Endothelial cell (in vitro differentiated cells): Measurements from ENCODE around the gene SYNDIG1L. TPM values are rescaled to one million over a fixed set of nuclear protein-coding genes. Genes with fewer than 3 reads are reported as not detected.
"Not testable (repeated sequence)": the region's sequence is repeated elsewhere in the genome, so short reads cannot be mapped to it uniquely, and the experiment has no call there.

Experiments used
- DNase-seq: peaks from one replicate; pipeline ENCODE4 v3.0.0; 2021; ENCODE audit warnings: low spot score
- H3K27ac Mint-ChIP-seq: one replicate; pipeline ENCODE4 v1.8.0; 2021; ENCODE audit warnings: mixed read lengths, inconsistent platforms; ENCODE audit not compliant: unreplicated experiment
- H3K27me3 Mint-ChIP-seq: one replicate; pipeline ENCODE4 v1.8.0; 2021; ENCODE audit warnings: mild to moderate bottlenecking, moderate library complexity, mixed read lengths, inconsistent platforms; ENCODE audit not compliant: unreplicated experiment
- H3K36me3 Mint-ChIP-seq: one replicate; pipeline ENCODE4 v1.8.0; 2021; ENCODE audit warnings: mild to moderate bottlenecking, low read depth, mixed read lengths, inconsistent platforms; ENCODE audit not compliant: unreplicated experiment
- H3K4me1 Mint-ChIP-seq: one replicate; pipeline ENCODE4 v1.8.0; 2021; ENCODE audit warnings: mild to moderate bottlenecking, mixed read lengths, inconsistent platforms; ENCODE audit not compliant: unreplicated experiment
- H3K4me3 Mint-ChIP-seq: one replicate; pipeline ENCODE4 v1.8.0; 2021; ENCODE audit warnings: mild to moderate bottlenecking, mixed read lengths, inconsistent platforms; ENCODE audit not compliant: unreplicated experiment
- H3K9me3 Mint-ChIP-seq: one replicate; pipeline ENCODE4 v1.8.0; 2021; ENCODE audit warnings: mixed read lengths, inconsistent platforms; ENCODE audit not compliant: unreplicated experiment
- total RNA-seq: library from RNA; stranded (reverse); fragmentation: NEBNext Ultra II Directional; extraction: Animal tissue kit (Norgen Biotek cat#: 25700); gene quantifications from one replicate; pipeline ENCODE4 v1.2.1, GENCODE V29; 2021; ENCODE audit not compliant: unreplicated experiment
- TF ChIP-seq, protein P1 (sequence below): fragments of 200-600 bp; sonication (generic); IDR thresholded peaks from one replicate; pipeline ENCODE4 v1.5.0; 2021; ENCODE audit warnings: antibody characterized with exemption; ENCODE audit not compliant: unreplicated experiment

SYNDIG1L gene
- total RNA-seq, 1 donor from 2014 or later = 1.1 TPM

DNA sequence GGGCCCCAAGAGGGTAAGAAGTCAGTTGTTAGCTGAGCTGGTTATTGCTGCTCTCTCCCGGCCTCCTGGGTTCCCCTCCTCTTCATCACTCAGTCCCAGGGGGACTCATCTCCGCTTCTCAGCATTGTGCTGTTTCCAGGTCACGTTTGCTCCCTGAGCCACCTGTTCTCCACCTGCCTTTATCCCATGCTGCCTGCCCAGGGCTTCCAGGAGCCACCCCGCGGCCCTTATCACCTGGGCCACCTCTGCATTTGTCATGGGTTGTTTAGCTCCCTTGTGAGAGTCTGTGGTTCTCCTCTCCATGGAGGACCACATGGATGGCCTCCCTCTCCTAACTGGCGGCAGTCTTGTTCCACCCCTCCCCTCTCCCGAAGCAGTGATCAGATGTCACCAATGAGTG, 36.0 kb downstream of the SYNDIG1L start:
- Mint-ChIP-seq H3K4me1 (peaks cover 3% of the 10 kb centered on the region), H3K4me3 (no peak overlapping the region), H3K27ac (no peak overlapping the region), H3K36me3 (no peaks in the 10 kb centered on the region), H3K27me3 (peaks cover 4% of the 10 kb centered on the region), H3K9me3 (no peaks in the 10 kb centered on the region)
- TF ChIP-seq, protein P1, sequence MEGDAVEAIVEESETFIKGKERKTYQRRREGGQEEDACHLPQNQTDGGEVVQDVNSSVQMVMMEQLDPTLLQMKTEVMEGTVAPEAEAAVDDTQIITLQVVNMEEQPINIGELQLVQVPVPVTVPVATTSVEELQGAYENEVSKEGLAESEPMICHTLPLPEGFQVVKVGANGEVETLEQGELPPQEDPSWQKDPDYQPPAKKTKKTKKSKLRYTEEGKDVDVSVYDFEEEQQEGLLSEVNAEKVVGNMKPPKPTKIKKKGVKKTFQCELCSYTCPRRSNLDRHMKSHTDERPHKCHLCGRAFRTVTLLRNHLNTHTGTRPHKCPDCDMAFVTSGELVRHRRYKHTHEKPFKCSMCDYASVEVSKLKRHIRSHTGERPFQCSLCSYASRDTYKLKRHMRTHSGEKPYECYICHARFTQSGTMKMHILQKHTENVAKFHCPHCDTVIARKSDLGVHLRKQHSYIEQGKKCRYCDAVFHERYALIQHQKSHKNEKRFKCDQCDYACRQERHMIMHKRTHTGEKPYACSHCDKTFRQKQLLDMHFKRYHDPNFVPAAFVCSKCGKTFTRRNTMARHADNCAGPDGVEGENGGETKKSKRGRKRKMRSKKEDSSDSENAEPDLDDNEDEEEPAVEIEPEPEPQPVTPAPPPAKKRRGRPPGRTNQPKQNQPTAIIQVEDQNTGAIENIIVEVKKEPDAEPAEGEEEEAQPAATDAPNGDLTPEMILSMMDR = no peak
- DNase-seq = no peak

DNA sequence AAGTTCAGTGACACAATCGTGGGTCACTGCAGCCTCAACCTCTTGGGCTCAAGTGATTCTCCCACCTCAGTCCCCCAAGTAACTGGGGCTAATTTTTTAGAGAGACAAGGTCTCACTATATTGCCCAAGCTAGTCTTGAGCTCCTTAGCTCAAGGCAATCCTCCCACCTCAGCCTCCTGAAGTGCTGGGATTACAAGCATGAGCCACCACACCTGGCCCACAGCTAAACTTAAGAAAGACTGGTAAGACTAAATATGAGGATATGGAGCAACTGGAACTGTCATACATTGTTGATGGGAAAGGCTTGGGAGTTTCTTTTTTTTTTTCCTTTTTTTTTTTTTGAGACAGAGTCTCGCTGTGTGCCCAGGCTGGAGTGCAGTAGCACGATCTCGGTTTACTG, 43.8 kb downstream of the SYNDIG1L start:
- Mint-ChIP-seq H3K36me3 (no peaks in the 10 kb centered on the region), H3K4me3 (no peak overlapping the region), H3K9me3 (no peaks in the 10 kb centered on the region), H3K27me3 (peaks cover 4% of the 10 kb centered on the region), H3K4me1 (peaks cover 2% of the 10 kb centered on the region), H3K27ac (no peak overlapping the region)
- TF ChIP-seq, protein P1 = no peak
- DNase-seq = no peak

DNA sequence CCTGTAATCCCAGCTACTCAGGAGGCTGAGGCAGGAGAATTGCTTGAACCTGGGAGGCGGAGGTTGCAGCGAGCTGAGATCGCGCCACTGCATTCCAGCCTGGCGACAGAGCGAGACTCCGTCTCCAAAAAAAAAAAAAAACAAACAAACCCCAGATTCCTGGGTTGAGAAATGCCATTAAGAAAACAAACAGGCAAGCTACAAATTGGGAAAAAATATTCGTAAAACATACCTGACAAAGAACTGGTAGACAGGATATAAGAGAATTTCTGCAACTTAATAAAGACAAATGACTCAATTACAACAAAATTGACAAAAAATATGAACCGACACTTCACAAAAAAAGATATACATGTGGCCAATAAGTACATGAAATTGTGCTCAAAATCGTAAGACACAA, 44.4 kb downstream of the SYNDIG1L start:
- not testable (repeated sequence) for H3K27ac Mint-ChIP-seq, DNase-seq, H3K36me3 Mint-ChIP-seq, H3K9me3 Mint-ChIP-seq, H3K4me3 Mint-ChIP-seq, H3K4me1 Mint-ChIP-seq, H3K27me3 Mint-ChIP-seq

DNA sequence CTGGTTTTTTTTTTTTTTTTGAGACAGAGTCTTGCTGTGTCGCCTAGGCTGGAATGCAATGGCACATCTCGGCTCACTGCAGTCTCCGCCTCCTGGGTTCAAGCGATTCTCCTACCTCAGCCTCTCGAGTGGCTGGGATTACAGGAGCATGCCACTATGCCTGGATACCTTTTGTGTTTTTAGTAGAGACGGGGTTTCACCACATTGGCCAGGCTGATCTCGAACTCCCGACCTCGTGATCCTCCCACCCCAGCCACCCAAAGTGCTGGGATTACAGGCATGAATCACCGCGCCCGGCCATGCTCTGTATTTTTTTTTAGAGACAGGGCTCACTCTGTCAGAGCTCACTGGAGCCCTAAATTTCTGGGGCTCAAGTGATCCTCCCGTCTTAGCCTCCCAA, 45.2 kb downstream of the SYNDIG1L start:
- peaks cover 4% of the 10 kb centered on the region for H3K27me3 Mint-ChIP-seq
- TF ChIP-seq, protein P1 = no peak

DNA sequence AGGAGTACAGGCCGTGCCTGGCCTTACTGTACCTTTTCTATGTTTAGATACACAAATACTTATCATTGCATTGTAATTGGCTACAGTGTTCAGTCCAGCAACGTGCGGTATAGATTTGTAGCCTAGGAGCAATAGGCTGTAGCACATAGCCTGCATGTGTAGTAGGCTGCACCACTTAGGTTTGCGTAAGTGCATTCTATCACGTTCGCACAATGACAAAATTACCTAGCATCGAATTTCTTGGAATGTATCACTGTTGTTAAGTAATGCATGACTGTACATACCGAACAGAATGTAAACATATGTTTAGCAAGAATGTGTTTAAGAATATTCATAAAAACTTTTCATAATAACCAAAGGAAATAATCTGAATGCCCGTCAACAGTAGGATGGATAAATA, 45.8 kb downstream of the SYNDIG1L start:
- no peak for DNase-seq
- Mint-ChIP-seq H3K4me3 (no peak overlapping the region), H3K9me3 (no peaks in the 10 kb centered on the region), H3K27ac (no peak overlapping the region), H3K4me1 (peaks cover 3% of the 10 kb centered on the region), H3K27me3 (peaks cover 4% of the 10 kb centered on the region), H3K36me3 (no peaks in the 10 kb centered on the region)
- TF ChIP-seq, protein P1 = no peak

More for the DNA sequence above, 45.2 kb downstream of the SYNDIG1L start:
- no peak for DNase-seq
- Mint-ChIP-seq H3K9me3 (no peaks in the 10 kb centered on the region), H3K4me1 (peaks cover 3% of the 10 kb centered on the region), H3K4me3 (no peak overlapping the region), H3K27ac (no peak overlapping the region), H3K36me3 (no peaks in the 10 kb centered on the region)
